Measurements from ENCODE around the gene COL5A1.

COL5A1 gene

GRCh38 chr9:134725605-134725940 is 84.0 kb downstream of the COL5A1 start:
- no peak for DNase-seq (ENCODE audit: low read depth in 2 of 2)

- no peak for DNase-seq (ENCODE audit: low read depth in 2 of 2)
Measured at GRCh38 chr9:134726026-134726721, 84.6 kb downstream of the COL5A1 start.

- no peak for DNase-seq (ENCODE audit: low read depth in 2 of 2)
Measured at GRCh38 chr9:134726722-134727034, 85.1 kb downstream of the COL5A1 start.

GRCh38 chr9:134728021-134728795 is 86.6 kb downstream of the COL5A1 start:
- DNase-seq (ENCODE audit: low read depth in 2 of 2), result no peak

DNA sequence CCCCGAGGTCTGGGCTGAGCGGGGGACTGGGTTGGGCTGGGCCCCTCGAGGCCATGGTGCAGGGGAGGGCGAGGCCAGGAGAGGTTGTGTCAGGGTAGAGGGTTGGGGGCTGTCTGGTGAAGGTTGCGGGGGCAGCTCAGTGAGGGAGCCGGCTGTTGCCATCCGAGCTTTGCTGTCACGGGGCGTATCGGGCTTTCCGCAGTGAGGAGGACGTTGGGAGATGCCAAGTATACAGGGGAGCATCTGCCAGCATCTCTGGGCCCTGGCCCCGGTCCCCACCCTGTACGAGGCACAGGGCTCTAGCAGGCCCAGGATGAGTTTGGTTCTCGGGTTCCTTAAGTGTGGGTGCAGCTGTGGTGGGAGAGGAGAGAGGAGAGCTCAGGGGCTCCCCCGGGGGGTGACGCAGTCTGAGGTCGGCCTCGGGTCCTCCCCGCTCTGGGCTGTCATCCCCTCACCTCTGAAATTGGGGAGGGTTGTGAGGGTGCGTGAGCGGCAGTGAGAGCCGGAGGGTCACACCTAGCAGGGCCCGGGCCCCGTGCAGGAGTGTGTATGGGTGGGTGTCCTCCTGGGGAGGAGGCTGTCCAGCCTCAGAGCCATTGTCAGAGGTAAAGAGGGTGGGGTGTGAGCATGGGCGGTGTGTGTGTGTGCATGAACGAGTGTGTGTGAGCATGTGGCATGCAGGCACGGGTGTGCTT is 87.3 kb downstream of the COL5A1 start:
- DNase-seq (ENCODE audit: low read depth in 2 of 2), result no peak

GRCh38 chr9:134730011-134730760 is 88.6 kb downstream of the COL5A1 start:
- DNase-seq (ENCODE audit: low read depth in 2 of 2), result no peak

DNA sequence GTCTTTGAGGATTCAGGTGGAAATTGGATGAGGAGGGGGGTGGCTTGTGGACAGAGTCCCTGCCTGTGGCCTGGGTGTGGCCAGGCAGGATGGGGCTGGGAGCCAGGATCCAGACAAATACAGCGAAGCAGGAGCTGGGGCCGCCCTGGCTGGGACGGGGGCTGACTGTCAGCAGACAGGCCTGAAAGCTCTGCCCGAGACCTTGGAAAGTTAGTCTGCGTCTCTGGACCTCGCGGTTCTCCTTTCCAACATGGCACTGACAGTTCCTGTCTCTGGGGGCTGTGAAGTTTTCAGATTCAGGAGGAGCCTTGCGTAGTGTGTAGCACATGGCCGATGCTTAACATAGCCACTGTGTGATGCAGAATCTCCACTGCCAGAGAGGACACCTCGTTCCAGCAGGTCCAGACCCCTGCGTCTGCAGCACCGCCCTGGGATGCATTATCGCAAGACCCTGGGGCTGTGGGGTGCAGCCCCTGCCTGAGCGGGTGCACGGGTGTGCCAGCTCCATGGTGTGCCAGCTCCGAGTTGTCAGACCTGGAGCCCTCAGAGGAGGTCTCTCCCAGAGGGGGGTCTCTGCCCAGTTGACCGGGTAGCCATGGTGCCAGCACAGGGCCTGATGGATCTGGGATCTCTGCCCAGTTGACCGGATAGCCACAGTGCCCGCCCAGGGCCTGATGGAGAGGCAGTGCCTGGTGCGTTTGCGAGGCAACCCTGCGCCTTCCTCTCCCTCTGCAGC is 89.3 kb downstream of the COL5A1 start:
- no peak for DNase-seq (ENCODE audit: low read depth in 2 of 2)

- no peak for DNase-seq (ENCODE audit: low read depth in 2 of 2)
Measured at GRCh38 chr9:134731497-134732391, 90.1 kb downstream of the COL5A1 start.

GRCh38 chr9:134732392-134733110 is 90.9 kb downstream of the COL5A1 start:
- no peak for DNase-seq (ENCODE audit: low read depth in 2 of 2)

- no peak for DNase-seq (ENCODE audit: low read depth in 2 of 2)
Measured at GRCh38 chr9:134733480-134734232, 92.1 kb downstream of the COL5A1 start.

GRCh38 chr9:134734270-134734669 is 92.7 kb downstream of the COL5A1 start:
- no peak for DNase-seq (ENCODE audit: low read depth in 2 of 2)

DNA sequence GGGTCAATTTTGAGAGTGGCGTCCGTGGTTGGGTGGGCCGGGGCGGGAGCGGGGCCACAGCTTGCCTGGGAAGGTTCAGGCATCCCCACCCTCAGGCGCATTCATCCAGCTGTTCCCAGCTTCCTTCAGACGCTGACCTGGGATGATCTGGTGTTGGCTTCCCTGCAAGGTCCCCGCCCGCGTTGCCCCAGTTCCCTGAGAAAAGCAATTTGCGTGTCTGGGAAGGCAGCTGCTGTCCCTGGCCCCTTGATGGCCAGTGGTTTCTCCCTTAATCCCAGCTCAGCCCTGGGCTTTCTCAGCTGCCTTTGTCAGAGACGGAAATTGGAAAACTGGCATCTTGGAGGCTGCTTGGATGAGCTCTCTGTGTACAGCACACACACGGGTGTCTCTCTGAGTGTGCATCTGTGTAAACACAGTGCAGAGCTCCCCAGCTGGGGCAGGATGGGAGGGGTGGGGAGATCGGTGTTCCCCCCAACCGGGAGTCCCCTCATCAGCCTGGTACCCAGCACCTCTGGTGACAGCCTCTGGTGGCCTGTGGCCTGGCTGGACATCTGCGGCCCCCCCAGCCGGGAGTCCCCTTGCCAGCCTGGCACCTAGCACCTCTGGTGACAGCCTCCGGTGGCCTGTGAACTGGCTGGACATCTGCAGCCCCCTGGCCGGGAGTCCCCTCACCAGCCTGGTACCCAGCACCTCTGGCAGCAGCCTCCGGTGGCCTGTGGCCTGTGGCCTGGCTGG is 94.0 kb downstream of the COL5A1 start:
- DNase-seq (ENCODE audit: low read depth in 2 of 2), result no peak

DNA sequence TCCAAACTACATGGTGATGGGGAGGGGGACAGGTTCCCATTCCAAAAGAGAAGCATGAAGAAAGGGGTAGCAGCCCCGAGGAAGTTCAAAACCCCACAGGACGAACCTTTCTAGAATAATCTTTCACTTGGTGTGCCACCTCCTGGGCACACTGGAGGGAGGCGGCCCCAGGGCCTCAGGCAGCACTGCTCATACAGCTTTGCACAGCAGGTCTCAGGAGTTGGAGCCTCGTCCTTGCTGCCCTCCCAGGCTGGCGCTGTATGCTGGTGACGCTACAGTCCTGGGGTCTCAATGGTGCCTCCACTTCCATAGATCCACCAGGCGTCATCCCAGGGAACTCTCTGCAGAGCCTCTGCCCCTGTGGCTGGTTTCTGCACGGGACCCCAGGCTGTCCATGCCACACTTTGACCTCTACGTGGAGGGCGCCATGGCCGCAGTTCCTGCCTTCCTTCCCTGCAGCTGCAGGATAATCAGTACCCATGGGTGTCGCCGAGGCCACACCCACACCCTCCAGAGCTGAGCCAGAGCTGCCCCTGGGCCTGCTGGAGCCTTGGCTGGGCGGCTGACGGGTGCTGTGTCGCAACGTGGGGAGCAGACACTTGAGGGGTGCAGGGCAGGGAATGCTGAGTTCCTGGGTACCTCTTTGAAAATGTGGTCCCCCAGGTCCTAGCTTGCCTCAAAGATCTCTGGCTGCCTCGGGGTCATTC is 95.3 kb downstream of the COL5A1 start:
- no peak for DNase-seq (ENCODE audit: low read depth in 2 of 2)

DNA sequence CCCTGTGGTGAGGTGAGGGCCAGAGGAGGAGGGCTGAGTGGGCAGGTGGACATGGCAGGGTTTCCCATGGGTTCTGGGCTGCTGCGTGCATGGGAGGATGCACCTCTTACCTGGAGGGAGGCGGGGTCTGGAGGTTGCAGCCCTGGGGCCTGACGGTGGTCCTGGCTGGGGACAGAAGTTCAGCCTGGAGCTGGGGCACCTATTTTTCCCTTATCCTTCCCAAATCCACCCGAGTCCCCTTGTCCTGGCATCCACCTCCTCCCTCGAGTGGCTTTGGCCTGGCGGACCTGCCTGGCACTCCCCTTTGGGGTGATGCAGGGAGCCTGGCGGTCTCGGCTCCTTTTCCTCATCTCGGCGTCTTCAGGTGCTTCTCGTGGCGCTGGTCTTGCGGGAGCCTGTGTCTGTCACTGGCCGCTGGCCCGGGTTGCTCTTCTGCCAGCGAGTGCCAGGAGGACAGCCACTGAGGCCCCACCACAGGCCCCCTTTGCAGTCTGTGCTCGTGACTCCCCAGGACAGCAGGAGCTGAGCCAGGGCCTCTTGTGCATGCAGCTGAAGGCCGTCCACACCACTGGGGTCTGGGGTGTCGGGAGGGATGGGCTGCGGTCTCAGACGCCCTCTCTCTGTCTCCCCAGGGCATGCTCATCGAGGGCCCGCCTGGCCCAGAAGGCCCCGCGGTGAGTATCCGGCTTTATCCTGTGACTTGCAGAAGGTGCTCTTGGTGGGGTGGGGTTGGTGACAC is 96.4 kb downstream of the COL5A1 start:
- DNase-seq (ENCODE audit: low read depth in 2 of 2), result no peak

DNA sequence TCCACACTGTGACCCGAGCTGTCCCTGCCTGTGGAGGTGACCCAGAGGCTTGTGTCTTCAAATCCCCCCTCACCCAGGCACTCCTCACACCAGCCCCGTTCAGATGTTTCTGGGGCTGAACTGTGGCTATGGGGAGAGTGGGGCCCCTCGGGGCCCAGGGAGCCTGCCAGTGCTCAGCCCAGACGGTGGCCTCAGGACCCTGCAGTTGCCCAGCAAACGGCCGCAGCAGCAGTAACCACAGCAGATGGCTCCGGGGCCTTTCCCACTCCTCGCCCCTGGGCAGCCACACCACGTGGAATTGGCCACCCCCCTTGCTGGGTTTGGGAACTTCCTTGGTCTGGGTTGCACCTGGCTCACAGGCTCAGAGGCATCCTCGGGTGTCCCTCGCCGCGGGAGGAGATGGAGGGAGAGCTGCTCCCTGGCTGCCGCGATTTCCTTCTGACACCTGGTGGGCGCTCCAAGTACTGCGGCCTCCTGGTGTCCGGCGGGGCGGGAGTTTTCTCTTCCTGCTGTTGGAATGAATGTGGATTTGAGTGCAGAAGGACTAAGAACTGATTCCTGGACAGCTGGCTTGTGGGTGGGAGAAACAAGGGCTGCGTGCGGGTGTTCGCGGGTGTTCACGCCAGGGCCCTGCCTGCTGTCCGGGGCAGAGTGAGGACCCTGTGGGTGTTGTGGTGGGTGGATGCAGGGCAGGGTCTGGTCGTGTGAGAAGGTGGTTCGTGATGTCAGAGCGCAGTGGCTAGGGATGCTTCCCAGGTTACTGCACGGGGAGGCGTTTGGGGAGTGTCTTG is 97.5 kb downstream of the COL5A1 start:
- DNase-seq (ENCODE audit: low read depth in 2 of 2), result no peak

GRCh38 chr9:134739660-134739968 is 98.0 kb downstream of the COL5A1 start:
- no peak for DNase-seq (ENCODE audit: low read depth in 2 of 2)

- DNase-seq (ENCODE audit: low read depth in 2 of 2), result no peak
Measured at GRCh38 chr9:134740071-134740470, 98.5 kb downstream of the COL5A1 start.

All from fibroblast of skin of left biceps (primary cell).